Urinary bladder (tissue), 4 donors: ENCODE results near the gene MROH8. TPM values are rescaled to one million over a fixed set of nuclear protein-coding genes. Genes with fewer than 3 reads are reported as not detected.

Experiments
- DNase-seq: peaks from one replicate; pipeline ENCODE4 v3.0.0-alpha.2; 2015; ENCODE audit errors: extremely low spot score
- H3K27ac ChIP-seq: one replicate; pipeline ENCODE4 v1.5.1; 2013; ENCODE audit warnings: low read depth, mild to moderate bottlenecking, moderate library complexity
- H3K36me3 ChIP-seq: one replicate; pipeline ENCODE4 v1.6.1; 2013; ENCODE audit warnings: mild to moderate bottlenecking, moderate library complexity; ENCODE audit not compliant: insufficient read depth
- H3K4me1 ChIP-seq: one replicate; pipeline ENCODE4 v1.6.1; 2013; ENCODE audit warnings: mild to moderate bottlenecking, moderate library complexity; ENCODE audit not compliant: insufficient read depth
- H3K4me3 ChIP-seq: one replicate; pipeline ENCODE4 v1.5.1; 2013; ENCODE audit warnings: low read depth, low read length
- WGBS: extraction: QIAGEN DNeasy Blood & Tissue Kit; methylation state at CpG from one replicate; pipeline ENCODE4 v1.1.7; 2013; 5-methylcytosine and 5-hydroxymethylcytosine counted together
- polyA plus RNA-seq: library from polyadenylated mRNA; stranded (reverse); fragments of 200-250 nt; gene quantifications from one replicate; pipeline ENCODE4 v1.2.3, GENCODE V29; 2013
- total RNA-seq: library from RNA; depleted of rRNA; stranded (reverse); fragments of >200 nt; gene quantifications from one replicate; pipeline ENCODE4 v1.2.3, GENCODE V29; 2014
- donor health status: healthy with polysubstance abuse.
- donor health status: healthy.

MROH8 gene
- total and polyA plus RNA-seq, 2 donors, result 1.8 to 6.3 TPM

DNA sequence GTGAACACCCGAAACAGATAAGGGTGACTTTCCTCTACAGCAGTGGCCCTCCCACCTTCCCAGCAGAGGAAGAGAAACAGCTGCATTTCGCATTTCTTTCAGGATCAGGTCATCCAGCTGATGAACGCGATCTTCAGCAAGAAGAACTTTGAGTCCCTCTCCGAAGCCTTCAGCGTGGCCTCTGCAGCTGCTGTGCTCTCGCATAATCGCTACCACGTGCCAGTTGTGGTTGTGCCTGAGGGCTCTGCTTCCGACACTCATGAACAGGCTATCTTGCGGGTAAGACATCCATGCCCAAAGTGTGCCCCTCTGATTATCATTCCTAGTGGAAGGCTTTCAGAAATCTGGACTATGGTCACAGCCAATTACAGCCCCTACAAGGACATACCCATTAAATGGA lies 27.8 kb upstream of the MROH8 start:
- 92% methylated on average over 11 of the region's 11 CpGs for WGBS
- Histone ChIP-seq H3K4me3 (no peak overlapping the region), H3K27ac (no peak overlapping the region), H3K36me3 (peaks cover 13% of the 10 kb centered on the region), H3K4me1 (no peaks in the 10 kb centered on the region)
- no peak for DNase-seq

DNA sequence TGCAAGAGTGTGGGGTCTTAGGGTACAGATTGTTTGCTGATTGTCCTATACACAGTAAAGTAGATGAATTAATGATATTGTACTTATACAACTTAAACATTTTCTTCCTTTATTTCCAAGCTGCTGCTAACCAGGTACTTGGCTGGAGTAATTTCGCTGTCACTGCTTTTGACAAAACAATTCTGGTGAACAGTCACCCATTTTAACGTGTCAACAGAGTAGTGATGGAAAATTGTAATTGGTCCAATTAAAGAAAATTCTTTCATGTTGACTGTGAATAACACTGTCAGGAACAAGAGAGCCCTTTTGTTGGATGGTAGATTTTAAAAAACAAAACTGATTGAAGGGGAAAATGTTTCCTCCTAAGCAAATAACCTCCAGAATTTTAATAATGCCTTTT lies 26.4 kb upstream of the MROH8 start:
- no peak overlapping the region for H3K4me3 ChIP-seq
- H3K27ac ChIP-seq, result no peak overlapping the region
- DNase-seq, result no peak
- peaks cover 13% of the 10 kb centered on the region for H3K36me3 ChIP-seq
- no peaks in the 10 kb centered on the region for H3K4me1 ChIP-seq
- WGBS, result 75% methylated on average over 2 of the region's 2 CpGs

DNA sequence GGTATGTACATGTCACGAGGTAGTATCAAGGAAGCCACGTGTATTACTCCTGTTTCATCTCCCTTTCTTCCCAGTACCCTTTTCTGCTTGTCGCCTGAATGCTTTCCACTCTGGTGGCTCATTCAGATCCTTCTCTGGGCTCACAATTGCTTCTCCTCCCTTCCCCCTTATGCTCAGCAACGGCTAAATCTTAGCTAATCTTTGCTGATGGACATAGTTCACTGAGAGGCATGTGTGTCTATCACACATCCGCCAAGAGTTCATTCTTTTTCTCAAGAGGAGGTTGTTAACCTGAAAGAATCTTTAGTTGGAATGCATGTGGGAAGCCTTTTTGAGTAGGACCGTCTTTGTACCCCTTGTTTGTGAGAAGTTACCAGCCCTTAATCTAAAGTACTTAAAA lies 25.8 kb upstream of the MROH8 start:
- WGBS, result 83% methylated on average over 6 of the region's 6 CpGs
- Histone ChIP-seq H3K36me3 (peaks cover 13% of the 10 kb centered on the region), H3K27ac (no peak overlapping the region)

DNA sequence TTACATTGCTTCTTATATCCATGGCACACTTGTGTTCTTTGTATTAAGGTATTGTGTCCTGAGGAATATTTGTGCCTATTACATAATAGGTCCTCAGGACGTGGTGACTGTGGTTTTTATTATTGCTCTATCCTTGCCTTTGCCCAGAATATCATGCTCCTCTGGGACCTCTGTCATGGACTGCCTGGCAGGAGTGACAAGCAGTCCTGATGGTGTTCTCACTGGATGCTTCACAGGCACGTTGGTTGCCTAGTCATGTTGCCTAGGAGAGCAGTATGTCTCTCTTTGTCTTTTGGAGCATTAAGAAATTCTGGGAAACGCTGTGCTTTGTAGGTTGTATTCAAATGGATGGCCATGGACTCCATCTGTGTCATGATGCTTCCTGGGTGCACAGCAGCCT lies 24.7 kb upstream of the MROH8 start:
- H3K36me3 ChIP-seq, result peaks cover 8% of the 10 kb centered on the region
- no peak overlapping the region for H3K27ac ChIP-seq
- H3K4me1 ChIP-seq, result no peaks in the 10 kb centered on the region
- no peak for DNase-seq
- 78% methylated on average over 3 of the region's 3 CpGs for whole genome bisulfite sequencing
- H3K4me3 ChIP-seq, result no peak overlapping the region

More for the DNA sequence above, 25.8 kb upstream of the MROH8 start:
- Histone ChIP-seq H3K4me1 (no peaks in the 10 kb centered on the region), H3K4me3 (no peak overlapping the region)
- no peak for DNase-seq

DNA sequence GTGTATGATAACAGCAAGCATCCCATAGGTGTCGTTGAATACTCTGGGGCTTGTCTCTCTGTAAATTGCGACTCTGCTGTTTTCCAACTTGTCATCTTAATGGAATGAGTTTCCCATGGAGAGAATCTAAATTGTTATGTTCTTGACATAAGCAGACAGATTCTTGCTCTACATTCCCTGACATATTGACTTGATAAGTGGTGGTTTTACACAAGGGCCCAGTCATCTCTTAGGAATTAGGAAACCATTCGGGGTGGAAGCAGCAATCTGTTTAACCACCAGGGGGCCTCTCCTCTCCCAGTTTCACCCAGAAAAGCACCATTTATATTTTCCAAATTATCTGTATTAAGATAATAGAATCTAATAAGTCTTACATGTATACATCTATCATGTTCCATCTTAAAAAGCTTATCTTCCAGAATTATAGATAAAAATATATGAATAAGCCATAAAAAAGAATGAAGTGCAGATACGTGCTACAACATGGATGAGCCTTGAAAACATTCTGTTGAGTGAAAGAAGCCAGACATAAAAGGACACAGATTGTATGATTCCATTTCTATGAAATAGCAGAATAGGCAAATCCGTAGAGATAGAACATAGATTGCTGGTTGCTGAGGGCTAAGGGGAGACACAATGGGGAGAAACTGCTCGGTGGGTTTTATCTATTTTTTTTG lies 23.1 kb upstream of the MROH8 start:
- 47% methylated on average over 6 of the region's 6 CpGs for WGBS
- peaks cover 9% of the 10 kb centered on the region for H3K36me3 ChIP-seq

DNA sequence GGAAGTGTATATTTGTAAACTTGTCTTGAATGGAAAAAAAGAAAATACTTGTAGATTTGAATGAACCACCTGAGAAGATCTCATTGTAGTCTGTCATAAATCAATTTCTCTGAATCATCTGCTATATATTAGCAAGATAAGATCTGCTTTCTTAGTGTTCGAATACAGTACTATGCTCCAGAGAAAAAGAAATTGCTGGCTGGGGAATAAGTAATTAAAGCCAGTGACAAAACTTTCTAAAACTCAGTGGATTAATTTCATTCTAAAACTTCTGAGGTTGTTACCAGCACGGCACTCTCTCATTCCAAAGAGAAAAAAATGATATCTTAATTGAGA lies 22.4 kb upstream of the MROH8 start:
- Histone ChIP-seq H3K4me1 (no peaks in the 10 kb centered on the region), H3K4me3 (no peak overlapping the region), H3K27ac (no peak overlapping the region), H3K36me3 (peaks cover 9% of the 10 kb centered on the region)
- no peak for DNase-seq
- 49% methylated on average over 2 of the region's 2 CpGs for WGBS

More for the DNA sequence above, 23.1 kb upstream of the MROH8 start:
- Histone ChIP-seq H3K27ac (no peak overlapping the region), H3K4me1 (no peaks in the 10 kb centered on the region), H3K4me3 (no peak overlapping the region)
- no peak for DNase-seq

DNA sequence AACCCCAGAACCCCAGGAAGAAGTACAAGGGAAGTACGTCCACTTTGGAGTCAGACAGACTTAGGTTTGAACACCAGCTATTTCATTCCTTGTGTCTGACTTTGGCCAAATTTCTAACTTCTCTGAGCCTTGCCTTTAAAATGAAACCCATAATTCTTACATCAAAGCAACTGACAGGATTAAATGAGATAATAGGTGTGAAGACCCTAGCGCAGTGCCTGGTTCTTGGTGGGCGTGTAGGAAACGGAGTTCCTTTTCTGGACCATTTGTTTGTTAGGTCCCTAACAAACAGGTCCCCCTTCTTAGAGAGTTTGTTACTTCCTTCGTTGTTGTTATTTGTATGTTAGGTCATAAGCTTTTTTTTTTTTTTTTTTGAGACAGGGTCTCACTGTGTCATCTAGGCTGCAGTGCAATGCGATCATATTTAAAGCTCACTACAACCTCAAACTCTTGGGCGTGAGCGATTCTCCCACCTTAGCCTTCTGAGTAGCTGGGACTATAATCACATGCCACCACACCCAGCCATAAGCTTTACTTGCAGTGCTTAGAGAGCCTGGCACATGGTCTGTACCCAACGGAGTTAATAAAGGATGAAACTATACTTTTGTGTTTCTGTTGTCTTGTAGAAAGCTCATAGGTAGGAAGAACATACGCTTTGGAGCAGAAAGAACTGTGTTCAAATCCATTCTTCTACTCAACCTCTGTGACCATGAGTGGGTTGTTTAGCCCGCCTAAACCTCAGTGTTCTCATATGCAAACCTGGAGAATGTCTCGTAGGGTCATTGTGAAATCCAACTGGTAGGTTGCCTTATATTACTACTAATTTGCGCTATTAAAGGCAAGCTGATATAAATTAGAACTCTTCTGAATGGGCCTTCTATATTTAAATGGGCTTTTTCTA lies 21.8 kb upstream of the MROH8 start:
- Histone ChIP-seq H3K36me3 (peaks cover 9% of the 10 kb centered on the region), H3K27ac (no peak overlapping the region), H3K4me1 (no peaks in the 10 kb centered on the region), H3K4me3 (no peak overlapping the region)
- whole genome bisulfite sequencing, result 93% methylated on average over 13 of the region's 13 CpGs
- DNase-seq, result no peak

DNA sequence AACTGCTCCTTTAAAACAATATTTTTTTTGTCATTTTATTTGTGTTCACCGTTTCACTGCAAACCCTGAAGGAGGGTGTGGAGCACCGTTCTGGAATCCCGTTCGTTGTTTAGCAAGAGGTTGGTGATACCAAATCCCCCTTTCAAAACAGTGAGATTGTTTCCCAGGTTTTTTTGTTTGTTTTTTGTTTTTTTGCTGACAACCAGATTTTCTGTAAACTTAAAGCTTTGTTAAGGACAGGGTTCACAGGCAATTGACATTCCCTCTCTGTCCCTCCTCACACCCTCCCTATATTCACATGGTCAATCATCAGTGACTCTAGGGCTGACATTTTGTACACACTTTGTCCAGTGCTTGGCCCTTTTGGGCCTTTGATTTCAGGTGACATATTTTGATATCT lies 21.0 kb upstream of the MROH8 start:
- WGBS, result 88% methylated on average over 4 of the region's 4 CpGs
- no peak overlapping the region for H3K4me3 ChIP-seq
- no peaks in the 10 kb centered on the region for H3K4me1 ChIP-seq
- H3K27ac ChIP-seq, result no peak overlapping the region
- H3K36me3 ChIP-seq, result peaks cover 9% of the 10 kb centered on the region
- DNase-seq, result no peak

DNA sequence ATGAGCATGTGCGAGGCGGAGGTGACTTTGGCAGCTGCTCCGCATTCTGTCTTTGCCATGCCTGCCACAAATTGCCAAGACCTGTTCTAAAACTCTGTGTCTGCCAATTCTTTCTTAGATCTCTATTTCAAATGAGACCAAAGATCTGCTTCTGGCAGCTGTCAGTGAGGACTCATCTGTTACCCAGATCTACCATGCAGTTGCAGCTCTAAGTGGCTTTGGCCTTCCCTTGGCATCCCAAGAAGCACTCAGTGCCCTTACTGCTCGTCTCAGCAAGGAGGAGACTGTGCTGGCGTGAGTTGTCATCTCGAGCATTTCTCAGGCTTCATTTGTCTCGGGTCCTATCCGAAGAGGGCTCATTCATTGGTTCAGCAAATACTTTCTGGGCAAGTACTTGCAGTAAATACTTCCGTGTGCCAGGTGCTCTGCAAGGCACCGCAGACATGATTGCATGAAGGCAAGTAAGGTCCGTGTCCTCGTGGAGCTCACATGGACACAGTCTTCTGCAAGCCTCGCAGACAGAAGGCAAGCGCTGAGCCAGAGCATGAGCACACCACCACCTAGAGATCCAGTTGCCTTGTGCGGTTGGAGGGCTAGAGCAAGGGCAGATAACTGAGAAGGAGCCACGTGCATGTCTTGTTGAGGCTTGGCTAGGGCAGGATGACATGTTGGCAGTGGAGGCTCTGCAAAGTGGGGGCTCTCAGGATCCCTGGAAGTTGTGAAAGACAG lies 19.7 kb upstream of the MROH8 start:
- WGBS, result 83% methylated on average over 16 of the region's 16 CpGs
- H3K4me3 ChIP-seq, result no peak overlapping the region
- DNase-seq, result no peak
- H3K4me1 ChIP-seq, result no peaks in the 10 kb centered on the region
- H3K27ac ChIP-seq, result no peak overlapping the region
- peaks cover 6% of the 10 kb centered on the region for H3K36me3 ChIP-seq

DNA sequence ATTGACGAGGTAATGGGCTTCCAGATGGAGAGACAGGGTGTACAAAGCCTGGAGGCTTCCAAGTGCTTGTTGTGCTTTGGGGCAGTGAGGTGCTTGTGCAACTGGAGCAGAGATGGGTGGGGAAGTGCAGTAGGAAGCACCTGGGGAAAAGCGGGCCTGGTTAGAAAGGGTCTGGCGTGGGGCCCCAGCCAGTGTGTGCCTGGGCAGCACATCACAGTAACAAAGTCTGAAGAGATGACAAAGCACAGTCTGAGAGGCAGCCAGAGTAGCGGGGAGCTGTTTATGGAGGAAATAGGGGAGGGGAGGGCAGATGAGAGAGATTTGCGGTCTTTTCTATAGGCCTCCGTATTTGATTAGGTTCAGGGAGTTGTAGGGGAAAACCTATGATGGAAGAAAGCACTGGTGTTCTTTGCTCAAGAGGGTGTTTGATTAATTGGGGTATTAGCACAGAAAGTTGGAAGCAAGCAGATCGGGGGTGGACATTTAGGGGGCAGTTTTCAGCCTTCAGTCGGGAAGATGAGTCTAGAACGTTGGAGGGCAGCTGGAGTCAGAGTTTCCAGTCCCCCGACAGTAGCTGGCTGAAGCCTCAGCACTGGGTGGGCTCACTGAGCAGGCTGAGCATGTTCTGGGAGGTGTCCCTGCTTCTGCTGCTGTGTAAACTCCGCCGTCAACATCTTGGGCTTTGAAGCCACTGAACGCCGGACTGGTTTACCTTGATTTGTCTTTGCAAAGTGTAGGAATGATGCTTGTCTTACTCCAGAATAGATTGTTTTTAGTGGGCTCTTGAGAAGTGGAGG lies 15.5 kb upstream of the MROH8 start:
- H3K27ac ChIP-seq, result no peak overlapping the region
- DNase-seq, result no peak
- H3K36me3 ChIP-seq, result peaks cover 4% of the 10 kb centered on the region
- H3K4me1 ChIP-seq, result no peaks in the 10 kb centered on the region
- H3K4me3 ChIP-seq, result no peak overlapping the region
- WGBS, result 53% methylated on average over 14 of the region's 14 CpGs

DNA sequence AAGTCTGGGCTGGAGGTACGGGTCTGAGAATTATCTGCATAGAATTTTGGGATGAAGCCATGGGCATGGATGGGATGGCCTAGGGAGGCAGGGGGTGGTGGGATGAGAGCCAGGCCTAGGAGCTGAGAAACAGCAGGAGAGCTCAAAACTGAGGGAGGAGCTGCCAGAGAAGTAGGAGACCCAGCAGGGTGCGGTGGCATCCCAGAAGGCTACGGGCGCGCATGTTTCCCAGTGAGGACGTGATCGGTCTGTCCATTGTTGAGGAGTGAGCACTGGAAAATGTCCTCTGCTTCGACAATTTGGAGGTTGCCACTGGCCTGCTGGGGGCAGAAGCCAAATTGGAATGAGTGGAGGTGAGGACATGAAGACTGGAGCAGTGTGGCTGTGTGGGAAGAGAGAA lies 14.5 kb upstream of the MROH8 start:
- Histone ChIP-seq H3K4me1 (no peaks in the 10 kb centered on the region), H3K36me3 (peaks cover 2% of the 10 kb centered on the region), H3K4me3 (no peak overlapping the region), H3K27ac (no peak overlapping the region)
- 90% methylated on average over 8 of the region's 8 CpGs for WGBS
- no peak for DNase-seq

DNA sequence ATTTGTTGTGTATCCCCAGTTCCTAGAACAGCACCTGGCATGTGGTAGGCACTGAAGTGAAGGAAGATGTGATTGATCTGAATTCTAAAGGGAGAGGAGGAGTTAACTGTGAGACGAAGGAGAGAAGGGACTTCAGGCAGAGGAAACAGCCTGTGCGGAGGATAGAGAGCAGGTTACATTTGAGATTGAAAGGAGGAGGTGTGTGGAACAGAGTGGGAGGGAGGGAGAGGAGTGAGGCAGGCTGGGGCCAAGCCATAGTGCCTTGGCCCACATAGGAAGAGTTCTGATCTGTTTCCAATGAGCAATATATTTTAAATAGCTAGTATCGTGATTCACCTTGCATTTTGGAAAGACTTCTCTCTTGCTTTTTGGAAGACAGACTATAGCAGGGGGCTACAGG lies 13.9 kb upstream of the MROH8 start:
- Histone ChIP-seq H3K4me3 (no peak overlapping the region), H3K36me3 (no peaks in the 10 kb centered on the region), H3K4me1 (no peaks in the 10 kb centered on the region), H3K27ac (no peak overlapping the region)
- WGBS, result 80% methylated on average over 3 of the region's 3 CpGs
- DNase-seq, result no peak

DNA sequence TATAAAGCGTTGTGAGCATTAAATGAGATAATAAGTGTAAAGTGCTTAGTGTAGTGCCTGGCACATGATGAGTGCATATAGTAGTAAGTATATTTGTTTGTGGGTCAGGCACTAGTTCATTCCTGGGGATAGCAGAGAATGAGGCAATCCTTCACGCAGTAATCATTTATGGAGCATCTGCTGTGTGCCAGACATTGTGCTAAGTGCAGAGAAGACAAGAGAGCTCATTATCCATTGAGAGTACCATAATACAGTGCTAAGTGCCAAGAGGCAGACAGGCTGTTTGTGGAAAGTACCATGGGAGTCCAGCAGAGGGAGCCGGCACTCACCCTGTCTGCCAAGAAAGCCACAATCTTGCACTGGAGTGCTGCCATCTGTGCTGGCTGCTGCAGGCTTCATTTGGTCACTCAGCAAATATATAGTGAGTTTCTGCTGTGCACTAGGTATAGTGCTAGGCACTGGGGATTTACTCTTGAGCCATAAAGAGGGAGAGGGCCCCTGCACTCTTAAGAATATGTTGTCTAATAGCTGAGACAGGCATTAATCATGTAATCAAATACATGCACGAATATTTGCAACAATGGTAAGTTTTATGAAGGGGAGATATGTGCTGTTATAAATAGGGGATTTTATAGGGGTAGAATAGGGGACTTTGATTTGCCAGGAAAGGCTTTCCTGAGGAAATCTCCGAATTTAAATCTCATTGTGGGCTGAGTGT lies 12.9 kb upstream of the MROH8 start:
- peak; percentile 72 for DNase-seq
- no peaks in the 10 kb centered on the region for H3K36me3 ChIP-seq
- H3K4me1 ChIP-seq, result no peaks in the 10 kb centered on the region
- WGBS, result 21% methylated on average over 5 of the region's 5 CpGs
- no peak overlapping the region for H3K4me3 ChIP-seq
- no peak overlapping the region for H3K27ac ChIP-seq
